HG02840 (cell line): ENCODE results near the gene SMIM24.
"Not testable (repeated sequence)": the region's sequence is repeated elsewhere in the genome, so short reads cannot be mapped to it uniquely, and the experiment has no call there.

Experiments
- ATAC-seq: cut with Tn5 transposase; IDR thresholded peaks from one replicate; pipeline ENCODE4 v1.9.1; 2021; ENCODE audit warnings: mild to moderate bottlenecking, moderate library complexity, moderate number of reproducible peaks; ENCODE audit not compliant: unreplicated experiment, low FRiP score

Gene SMIM24

DNA sequence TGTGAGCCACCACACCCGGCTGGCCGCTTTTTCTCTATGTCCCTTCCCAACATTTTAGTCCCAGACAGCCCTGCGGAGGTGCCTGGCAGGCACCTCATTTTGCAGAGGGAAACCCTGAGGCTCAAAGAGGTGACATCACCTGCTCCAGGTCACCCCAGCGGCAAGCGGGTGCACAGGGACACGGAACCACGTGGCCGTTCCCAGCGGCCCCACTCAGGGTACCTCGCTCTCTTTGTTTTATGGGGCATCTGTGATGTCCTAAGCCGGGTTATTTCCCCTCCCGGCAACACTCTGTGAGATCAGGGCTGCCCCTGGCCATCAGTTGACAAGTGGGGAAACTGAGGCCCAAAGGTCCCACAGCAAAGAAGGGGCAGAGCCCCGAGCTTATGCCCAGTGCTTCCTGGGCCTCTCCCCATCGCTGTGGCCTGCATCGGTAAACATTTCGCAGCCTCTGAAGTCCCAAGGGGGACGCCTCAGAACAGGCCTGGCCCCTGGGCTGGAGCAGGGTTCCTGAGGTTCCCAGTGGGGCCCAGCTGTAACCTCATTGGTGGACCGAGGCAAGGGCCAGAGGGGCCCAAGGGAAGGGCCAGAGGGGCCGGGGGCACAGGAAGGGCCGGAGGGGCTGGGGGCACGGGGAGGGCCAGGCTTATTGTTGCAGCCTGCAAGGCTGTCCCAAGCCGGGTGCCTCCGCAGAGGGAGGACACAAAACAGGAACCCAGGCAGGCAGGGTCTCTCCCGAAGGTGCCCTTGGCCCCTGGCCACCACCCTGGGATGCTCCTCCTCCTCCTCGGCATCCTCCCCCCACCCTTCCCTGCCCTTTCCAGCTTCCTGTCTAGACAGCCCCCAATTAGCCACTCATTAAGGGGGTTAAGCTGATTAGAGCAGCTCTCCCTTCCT, 39.0 kb downstream of the SMIM24 start:
- no peak for ATAC-seq

- no peak for ATAC-seq
These were observed 40.2 kb downstream of the SMIM24 start for GRCh38 chr19:3440082-3440481.

DNA sequence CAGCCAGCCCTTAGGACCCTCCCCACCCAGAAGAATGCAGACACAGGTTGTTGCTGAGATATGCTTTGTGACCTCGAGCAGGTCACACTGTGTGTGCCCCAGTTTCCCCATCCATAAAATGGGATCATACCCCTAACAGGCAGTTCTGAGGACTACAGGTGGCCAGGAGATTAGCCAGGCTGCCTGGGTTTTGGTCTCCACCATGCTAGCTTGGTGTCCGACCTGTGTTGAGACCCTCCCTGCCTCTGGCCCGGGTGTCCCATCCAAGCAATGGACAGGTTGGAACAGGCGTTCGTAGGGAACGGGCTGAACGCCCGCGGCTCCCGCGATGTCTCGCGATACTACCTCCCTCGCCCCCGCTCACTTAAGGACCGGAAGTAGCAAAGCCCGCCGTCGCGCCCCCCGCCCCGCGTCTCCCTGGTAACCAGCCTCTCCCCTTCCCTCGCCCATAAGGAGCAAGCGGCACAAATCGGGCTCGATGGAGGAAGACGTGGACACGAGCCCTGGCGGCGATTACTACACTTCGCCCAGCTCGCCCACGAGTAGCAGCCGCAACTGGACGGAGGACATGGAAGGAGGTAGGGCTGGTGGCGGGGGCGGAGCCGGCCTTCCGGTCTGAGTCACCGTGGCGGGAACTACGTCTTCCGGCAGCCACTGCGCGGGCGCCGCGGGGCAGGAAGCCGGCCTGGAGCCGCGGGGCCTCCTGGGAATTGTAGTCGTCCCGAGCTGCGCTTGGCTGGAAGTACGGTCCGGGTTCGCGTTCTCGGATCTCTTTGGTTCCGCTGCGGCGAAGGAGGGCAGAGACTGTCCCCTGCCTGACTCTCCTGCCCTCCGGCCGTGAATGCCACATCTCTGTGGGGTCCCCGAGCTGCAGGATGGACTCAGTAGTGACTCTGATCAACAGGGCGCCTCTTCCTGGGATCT, 45.4 kb downstream of the SMIM24 start:
- ATAC-seq: peak; percentile 91

GRCh38 chr19:3433805-3434540, 46.4 kb downstream of the SMIM24 start:
- no peak for ATAC-seq

DNA sequence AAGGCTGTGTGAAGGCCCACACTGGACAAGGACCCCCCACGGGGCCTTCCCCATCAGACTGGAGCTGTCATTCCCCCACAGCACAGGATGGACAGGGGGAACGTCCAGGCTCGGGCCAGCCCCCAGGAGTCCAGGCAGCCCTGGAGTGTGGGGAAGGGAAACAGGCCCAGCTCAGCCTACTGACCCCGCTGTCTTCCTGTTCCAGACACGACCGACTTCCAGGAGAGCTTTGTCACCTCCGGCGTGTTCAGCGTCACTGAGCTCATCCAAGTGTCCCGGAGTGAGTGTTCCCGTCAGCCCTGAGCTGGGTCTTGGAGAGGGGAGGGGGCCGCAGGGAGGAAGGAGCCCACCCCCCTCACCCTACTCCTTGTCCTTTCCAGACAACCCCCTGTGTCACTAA, 47.0 kb downstream of the SMIM24 start:
- ATAC-seq: no peak

- ATAC-seq: no peak
These were observed 48.4 kb downstream of the SMIM24 start for GRCh38 chr19:3431760-3432397.

DNA sequence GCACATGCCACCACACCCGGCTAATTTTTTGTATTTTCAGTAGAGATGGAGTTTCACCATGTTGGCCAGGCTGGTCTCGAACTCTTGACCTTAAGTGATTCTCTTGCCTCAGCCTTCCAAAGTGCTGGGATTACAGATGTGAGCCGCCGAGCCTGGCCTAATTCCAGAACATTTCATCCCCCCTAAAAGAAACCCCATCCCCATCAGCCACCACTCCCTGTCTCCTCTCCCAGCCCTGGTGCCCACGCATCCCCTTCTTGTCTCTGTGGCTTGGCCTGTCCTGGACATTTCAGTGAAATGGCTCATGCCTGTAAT, 50.0 kb downstream of the SMIM24 start:
- ATAC-seq: not testable (repeated sequence)

- no peak for ATAC-seq
These were observed 53.9 kb downstream of the SMIM24 start for GRCh38 chr19:3426433-3426832.
